GM18499 (cell line): ENCODE results near the gene MUC5AC.
"Not testable (repeated sequence)": the region's sequence is repeated elsewhere in the genome, so short reads cannot be mapped to it uniquely, and the experiment has no call there.

Experiments used
- ATAC-seq: cut with Tn5 transposase; IDR thresholded peaks from one replicate; pipeline ENCODE4 v1.9.1; 2021; ENCODE audit warnings: moderate number of reproducible peaks; ENCODE audit not compliant: insufficient read depth, unreplicated experiment

Gene MUC5AC

DNA sequence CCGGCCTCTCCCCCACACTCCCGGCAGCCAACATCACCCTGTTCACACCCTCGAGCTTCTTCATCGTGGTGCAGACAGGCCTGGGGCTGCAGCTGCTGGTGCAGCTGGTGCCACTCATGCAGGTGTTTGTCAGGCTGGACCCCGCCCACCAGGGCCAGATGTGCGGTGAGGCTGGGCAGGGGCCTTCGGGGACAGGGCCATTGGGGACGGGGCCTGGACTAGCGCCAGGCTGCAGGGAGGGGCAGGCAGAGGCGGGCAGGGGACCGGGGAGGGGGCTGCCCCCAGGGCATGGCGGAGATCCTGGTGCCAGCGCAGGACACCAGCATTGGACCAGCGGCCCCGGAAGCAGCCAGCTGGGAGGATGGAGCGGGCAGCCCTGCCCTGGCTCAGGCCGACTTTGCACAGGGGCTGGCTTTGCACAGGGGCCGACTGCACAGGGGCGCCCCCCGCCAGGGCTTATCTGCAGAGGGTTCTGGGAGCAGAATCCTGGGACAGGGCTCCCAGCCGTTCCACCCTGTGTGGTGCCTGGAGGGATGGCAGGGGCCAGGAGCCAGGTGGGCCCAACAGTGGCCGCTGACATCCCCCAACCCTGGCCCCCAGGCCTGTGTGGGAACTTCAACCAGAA is 73.8 kb downstream of the MUC5AC start:
- no peak for ATAC-seq

DNA sequence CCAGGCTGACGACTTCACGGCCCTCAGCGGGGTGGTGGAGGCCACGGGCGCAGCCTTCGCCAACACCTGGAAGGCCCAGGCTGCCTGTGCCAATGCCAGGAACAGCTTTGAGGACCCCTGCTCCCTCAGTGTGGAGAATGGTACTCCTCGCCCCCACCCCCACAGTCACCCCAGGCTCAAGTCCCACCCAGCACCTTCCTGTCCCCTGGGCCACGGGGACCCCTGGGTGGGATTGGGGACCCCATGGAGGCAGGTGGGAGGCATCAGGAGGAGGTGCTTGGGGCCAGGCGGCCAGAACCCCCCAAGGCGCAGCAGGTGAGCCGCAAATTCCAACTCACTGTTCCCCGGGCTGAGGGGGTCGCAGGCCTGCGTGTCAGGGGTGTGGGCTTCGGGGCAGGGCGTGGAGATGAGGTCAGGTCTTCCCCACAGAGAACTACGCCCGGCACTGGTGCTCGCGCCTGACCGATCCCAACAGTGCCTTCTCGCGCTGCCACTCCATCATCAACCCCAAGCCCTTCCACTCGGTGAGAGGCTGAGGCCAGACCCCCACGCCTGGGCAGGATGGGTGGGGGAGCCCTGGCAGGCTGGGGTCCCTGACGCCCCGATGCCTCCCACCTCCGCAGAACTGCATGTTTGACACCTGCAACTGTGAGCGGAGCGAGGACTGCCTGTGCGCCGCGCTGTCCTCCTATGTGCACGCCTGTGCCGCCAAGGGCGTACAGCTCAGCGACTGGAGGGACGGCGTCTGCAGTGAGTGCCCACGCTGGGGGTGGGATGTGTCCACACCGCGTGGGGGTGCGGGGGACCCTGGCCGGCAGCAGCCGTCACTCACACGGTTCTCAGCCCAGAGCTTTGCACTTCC is 74.5 kb downstream of the MUC5AC start:
- no peak for ATAC-seq

DNA sequence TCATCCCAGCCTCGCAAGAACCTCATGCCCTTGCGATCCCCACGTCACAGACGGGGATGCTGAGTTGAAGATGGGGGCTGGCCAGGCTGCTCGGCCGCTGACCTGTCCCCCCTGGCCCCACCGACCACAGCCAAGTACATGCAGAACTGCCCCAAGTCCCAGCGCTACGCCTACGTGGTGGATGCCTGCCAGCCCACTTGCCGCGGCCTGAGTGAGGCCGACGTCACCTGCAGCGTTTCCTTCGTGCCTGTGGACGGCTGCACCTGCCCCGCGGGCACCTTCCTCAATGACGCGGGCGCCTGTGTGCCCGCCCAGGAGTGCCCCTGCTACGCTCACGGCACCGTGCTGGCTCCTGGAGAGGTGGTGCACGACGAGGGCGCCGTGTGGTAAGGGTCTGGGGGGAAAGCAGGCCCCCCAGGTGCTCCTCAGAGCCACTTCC is 75.1 kb downstream of the MUC5AC start:
- ATAC-seq = no peak

DNA sequence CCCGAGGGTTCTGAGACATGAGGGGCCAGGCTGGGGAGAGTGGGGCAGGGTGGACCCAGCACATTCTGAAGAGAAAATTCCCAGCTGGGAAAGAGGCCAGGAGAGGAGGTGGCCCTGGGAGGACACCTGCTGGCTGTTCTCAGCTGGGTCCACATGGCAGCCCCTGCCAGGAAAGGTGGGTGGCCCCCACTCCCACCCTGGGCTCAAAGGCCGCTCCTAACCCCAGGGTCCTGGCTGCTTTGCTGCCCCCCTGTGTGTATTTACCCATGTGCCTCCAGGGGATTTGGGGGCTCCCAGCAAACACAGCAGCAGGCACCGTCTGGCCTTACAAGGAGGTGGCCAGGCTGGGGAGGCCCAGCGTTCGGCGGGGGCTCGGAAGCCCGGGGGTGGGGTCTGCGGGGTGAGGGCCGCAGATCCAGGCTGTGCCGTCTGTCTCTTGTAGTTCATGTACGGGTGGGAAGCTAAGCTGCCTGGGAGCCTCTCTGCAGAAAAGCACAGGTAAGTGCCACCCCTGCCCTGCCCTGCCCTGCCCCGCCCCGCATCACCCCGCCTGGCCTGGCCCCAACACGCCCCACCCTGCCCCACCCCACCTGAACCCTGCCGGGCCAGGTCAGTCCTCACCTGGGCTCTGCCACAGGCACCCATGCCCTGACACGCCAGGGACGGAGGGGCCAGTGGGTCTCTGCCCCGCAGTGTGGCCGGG is 75.7 kb downstream of the MUC5AC start:
- no peak for ATAC-seq

DNA sequence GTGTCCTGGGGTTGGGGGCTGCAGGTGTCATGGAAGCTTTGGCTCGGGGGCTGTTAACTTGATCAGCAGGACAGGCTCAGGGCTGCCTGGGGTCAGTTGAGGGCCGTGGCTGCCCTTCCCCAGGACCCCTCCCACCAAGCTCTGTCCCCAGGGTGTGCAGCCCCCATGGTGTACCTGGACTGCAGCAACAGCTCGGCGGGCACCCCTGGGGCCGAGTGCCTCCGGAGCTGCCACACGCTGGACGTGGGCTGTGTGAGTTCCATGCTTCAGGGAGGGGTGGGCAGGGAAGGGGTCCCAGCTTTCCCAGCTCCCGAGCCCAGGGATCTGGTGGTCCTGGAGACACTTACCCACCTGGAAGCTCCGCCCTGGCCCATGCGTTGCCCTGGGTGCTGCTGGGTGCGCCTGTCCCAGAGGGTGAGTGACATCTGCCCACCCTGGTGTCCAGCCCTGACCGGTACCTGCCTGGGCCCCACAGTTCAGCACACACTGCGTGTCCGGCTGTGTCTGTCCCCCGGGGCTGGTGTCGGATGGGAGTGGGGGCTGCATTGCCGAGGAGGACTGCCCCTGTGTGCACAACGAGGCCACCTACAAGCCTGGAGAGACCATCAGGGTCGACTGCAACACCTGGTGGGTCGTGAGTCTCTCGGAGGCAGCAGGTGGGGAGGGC is 76.4 kb downstream of the MUC5AC start:
- ATAC-seq = no peak

DNA sequence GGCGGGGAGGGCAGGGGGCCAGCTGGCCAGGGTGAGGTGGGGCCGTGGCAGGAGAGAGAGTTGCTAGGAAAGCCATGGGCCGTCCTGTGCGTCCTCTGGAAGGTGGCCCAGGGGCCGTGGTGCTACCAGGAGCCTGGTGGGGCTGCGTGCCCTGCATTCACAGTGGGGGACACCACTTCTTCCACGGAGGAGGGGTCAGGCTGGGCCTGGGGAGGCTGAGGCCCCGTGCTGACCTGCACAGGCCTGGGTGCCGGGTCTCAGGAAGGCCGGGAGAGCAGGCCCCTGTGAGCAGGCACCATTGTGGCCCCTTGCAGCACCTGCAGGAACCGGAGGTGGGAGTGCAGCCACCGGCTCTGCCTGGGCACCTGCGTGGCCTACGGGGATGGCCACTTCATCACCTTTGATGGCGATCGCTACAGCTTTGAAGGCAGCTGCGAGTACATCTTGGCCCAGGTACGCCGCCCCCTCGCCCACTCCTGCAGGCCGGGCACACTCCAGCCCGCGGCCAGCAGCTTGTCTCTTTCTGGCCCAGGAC is 77.1 kb downstream of the MUC5AC start:
- no peak for ATAC-seq

DNA sequence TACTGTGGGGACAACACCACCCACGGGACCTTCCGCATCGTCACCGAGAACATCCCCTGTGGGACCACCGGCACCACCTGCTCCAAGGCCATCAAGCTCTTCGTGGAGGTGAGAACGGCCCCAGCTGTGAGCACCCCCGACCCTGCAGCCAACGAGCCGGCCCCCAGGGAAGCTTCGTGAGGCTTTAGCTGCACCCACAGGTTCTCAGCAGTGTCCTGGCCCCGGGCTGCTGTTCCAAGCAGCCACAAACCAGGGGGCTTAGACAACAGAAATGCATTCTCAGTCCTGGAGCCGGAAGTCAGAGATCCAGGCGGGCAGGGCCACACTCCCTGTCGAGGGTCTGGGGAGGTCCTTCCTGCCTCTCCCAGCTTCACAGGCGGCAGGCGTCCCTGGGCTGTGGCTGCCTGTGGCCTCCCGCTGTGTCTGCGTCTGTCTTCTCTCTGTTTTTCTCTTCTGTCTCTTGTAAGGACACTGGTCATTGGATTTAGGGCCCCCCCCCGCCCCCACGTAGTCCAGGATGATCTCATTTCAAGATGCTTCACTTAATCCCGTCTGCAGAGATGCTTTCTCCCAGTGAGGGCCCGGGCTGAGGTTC is 77.7 kb downstream of the MUC5AC start:
- ATAC-seq = no peak

DNA sequence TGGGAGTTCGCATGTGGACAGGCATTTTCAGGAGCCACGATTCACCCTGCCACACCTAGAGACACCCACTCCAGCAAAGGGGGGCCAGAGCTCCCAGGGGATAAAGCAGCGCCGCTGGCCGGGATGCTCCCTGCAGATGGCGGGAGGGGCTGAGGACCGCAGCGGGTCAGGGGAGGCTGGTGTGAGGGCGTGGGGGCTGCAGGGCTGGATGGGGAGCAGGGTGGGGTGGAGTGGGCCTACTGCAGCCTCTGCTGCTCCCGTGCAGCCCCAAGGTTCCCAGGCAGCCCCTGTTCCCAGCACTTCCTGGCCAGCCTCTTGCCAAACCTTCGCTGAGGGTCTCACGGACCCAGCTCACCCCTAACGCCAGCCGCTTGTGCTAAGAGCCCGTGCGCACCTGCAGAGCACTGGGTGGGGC is 78.2 kb downstream of the MUC5AC start:
- ATAC-seq = no peak

DNA sequence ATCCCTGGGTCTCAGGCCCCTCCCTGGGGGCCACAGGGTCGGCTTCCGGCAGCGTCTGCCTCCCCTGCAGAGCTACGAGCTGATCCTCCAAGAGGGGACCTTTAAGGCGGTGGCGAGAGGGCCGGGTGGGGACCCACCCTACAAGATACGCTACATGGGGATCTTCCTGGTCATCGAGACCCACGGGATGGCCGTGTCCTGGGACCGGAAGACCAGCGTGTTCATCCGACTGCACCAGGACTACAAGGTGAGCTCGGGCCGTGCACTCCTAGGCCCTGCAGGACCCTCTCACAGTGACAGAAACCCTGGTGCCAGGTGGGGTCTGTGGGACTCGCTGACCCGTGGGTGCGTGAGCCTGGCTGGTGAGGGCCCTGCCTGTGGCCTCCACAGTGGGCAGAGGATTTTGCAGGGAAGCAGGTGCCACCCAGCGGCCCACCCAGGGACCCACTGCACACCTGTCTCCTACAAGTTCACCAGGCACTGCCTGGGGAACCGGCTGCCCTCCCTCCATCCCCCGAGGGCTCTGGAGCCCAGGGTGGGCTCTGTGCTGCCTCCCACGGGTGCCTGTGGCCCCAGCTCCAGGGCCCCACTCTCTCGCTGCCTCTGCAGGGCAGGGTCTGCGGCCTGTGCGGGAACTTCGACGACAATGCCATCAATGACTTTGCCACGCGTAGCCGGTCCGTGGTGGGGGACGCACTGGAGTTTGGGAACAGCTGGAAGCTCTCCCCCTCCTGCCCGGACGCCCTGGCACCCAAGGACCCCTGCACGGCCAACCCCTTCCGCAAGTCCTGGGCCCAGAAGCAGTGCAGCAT is 78.8 kb downstream of the MUC5AC start:
- ATAC-seq = no peak

DNA sequence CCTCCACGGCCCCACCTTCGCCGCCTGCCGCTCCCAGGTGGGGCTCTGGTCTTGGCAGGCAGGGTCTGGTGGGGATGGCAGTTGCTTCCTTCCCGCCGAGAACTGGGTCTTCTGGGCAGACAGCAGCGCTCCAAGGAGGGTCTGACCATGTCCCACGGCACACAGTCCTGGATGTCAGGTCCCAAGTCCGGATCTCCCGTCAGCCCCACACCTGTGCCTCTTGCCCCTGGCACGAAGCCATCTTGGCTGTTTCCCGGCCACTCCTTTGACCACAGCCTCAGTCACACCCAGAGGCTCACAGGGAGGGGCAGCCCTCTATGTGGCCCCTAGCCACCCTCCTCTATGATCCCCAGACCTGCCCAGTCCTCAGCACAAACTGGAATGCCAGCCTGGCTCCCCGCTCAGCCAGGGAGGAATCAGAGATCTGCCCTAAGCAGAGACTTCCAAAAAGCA is 79.4 kb downstream of the MUC5AC start:
- no peak for ATAC-seq

DNA sequence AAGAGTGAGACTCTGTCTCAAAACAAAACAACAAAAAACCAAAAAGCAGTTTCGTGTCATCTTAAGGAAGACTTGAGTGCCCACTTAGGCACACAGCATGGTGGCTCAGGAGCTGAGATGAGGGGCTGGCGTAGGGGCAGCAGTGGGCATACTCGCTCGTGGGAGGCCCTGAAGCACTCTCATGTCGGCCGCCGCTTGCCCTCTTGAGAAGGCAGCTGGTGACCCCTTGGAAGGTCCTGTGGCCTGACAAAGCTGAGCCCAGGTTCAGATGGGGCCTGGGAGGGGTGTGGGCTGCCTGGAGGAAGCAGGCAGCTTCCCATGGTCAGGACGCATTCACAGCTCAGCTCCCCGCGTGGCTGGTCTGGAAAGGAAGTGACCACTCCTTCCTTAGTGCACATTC is 80.1 kb downstream of the MUC5AC start:
- no peak for ATAC-seq

DNA sequence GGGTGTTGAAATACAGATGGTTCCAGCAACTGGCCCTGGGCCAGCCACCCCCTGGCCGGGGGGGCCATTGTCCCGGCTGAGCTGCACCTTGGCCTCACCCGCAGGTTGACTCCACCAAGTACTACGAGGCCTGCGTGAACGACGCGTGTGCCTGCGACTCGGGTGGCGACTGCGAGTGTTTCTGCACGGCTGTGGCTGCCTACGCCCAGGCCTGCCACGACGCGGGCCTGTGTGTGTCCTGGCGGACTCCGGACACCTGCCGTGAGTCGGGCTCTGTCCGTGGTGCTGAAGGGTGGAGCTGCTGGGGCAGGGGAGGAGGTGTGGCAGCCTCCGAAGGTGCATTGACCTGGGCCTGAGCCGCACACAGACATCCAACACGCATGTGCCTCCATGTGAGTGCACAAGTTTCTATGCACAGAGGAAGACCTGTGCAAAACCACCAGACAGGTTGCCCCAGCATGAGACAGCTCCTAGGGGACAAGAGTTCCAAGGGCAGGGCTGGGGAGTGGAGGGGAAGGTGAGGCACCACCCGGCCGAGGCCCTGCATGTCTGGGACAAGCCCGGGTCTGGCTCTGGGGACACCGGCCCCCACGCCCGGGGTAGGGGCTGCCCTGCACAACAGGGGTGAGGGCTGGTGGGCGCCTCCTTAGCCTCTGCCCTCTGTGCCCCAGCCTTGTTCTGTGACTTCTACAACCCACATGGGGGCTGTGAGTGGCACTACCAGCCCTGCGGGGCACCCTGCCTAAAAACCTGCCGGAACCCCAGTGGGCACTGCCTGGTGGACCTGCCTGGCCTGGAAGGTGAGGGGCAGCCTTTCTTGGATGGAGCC is 81.2 kb downstream of the MUC5AC start:
- no peak for ATAC-seq

DNA sequence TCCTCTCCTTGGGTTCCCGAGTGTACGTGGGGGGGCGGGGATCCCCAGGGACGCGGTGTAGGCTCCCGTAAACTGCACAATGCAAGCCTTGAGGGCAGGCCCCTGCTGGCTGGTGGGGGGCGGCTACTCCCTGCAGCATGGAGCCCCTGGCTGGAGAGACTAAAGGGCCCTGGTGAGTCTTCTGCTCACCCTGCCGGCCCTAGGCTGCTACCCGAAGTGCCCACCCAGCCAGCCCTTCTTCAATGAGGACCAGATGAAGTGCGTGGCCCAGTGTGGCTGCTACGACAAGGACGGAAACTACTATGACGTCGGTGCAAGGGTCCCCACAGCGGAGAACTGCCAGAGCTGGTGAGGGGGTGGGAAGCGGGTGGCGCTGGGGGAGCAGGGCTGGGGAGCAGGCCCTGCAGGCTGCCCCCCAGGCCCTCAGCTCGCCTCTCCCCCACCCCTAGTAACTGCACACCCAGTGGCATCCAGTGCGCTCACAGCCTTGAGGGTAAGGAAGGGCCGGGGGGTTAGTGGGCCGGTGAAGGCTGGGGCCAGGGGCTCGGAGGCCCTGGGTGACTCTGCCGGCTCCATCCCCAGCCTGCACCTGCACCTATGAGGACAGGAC is 81.9 kb downstream of the MUC5AC start:
- ATAC-seq = no peak

DNA sequence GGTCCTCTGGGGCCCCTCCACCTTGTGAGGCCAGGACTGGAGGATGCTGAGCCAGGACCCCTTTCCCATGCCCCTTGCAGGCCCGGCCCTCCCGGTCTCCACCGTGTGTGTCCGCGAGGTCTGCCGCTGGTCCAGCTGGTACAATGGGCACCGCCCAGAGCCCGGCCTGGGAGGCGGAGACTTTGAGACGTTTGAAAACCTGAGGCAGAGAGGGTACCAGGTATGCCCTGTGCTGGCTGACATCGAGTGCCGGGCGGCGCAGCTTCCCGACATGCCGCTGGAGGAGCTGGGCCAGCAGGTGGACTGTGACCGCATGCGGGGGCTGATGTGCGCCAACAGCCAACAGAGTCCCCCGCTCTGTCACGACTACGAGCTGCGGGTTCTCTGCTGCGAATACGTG is 83.0 kb downstream of the MUC5AC start:
- no peak for ATAC-seq

DNA sequence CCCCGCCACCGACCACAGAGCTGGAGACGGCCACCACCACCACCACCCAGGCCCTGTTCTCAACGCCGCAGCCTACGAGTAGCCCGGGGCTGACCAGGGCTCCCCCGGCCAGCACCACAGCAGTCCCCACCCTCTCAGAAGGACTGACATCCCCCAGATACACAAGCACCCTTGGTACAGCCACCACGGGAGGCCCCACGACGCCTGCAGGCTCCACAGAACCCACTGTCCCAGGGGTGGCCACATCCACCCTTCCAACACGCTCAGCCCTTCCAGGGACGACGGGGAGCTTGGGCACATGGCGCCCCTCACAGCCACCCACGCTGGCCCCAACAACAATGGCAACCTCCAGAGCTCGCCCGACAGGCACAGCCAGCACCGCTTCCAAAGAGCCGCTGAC is 84.0 kb downstream of the MUC5AC start:
- no peak for ATAC-seq

DNA sequence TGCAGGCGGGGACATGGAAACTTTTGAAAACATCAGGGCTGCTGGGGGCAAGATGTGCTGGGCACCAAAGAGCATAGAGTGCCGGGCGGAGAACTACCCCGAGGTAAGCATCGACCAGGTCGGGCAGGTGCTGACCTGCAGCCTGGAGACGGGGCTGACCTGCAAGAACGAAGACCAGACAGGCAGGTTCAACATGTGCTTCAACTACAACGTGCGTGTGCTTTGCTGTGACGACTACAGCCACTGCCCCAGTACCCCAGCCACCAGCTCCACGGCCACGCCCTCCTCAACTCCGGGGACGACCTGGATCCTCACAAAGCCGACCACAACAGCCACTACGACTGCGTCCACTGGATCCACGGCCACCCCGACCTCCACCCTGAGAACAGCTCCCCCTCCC is 84.5 kb downstream of the MUC5AC start:
- no peak for ATAC-seq

DNA sequence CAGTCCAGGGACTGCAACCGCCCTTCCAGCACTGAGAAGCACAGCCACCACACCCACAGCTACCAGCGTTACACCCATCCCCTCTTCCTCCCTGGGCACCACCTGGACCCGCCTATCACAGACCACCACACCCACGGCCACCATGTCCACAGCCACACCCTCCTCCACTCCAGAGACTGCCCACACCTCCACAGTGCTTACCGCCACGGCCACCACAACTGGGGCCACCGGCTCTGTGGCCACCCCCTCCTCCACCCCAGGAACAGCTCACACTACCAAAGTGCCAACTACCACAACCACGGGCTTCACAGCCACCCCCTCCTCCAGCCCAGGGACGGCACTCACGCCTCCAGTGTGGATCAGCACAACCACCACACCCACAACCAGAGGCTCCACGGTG is 85.0 kb downstream of the MUC5AC start:
- not testable (repeated sequence) for ATAC-seq

DNA sequence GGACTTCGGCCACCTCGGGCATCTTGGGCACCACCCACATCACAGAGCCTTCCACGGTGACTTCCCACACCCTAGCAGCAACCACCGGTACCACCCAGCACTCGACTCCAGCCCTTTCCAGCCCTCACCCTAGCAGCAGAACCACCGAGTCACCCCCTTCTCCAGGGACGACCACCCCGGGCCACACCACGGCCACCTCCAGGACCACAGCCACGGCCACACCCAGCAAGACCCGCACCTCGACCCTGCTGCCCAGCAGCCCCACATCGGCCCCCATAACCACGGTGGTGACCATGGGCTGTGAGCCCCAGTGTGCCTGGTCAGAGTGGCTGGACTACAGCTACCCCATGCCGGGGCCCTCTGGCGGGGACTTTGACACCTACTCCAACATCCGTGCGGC is 85.8 kb downstream of the MUC5AC start:
- ATAC-seq = not testable (repeated sequence)
